ENCODE data around the gene FOXK1. TPM values are rescaled to one million over a fixed set of nuclear protein-coding genes. Genes with fewer than 3 reads are reported as not detected.

FOXK1 gene
- total and polyA plus RNA-seq, 9 of the 15 experiments (the other 6 are each of a cell fraction or from before 2014, with no cell fraction given): 0.32 to 45.5 (median 8.1) TPM

DNA sequence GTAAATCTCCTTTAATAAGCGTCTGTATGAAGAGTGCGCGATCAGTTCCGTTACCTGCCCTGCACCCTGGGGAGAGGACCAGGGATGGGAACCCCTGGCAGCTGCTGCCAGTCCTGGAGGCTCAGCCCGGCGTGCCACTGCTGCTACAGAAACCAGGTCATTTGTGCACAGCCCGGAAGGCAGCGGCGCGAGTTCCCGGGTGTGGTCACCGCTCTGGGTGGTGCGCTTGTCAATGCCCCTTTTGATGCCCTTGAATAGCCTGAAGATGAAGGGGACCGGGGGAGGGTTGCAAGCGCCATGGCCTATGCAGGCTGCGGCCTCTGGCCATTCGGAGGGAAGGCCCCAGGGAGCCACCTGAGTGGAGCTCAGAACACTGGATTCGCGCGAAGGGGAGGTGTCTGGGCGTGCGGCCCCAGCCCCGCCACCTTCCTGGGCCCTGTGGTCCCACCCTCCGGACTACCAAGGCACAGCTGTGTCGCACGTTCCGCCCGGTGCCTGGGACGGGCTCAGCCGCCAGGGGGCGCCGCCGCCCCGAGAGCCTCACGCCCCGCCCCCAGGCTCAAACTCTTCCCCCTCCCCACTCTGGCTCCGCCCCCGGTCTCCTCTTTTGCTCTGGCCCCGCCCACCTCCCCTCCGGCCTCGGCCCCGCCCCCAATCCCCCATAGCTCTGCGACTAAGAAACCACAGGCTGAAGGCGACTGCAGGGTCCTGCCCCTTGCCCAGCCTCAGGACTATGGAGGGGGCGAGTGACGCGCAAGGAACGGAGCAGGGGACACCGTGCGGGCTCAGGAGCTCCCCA, 109.8 kb downstream of the FOXK1 start (continued):
- TF ChIP-seq NR4A1 (CRISPR knock-in tag; IDR thresholded peaks at IDR 0.05) (no peak), NR4A1 (tag; IDR thresholded peaks at IDR 0.05) (no peak), ZNF12 (CRISPR knock-in tag; IDR thresholded peaks at IDR 0.05) (no peak), C11orf30 (IDR thresholded peaks at IDR 0.05; ENCODE audit: low read depth) (no peak), SIX5 (IDR thresholded peaks at IDR 0.05; ENCODE audit: borderline replicate concordance in 1 of 2, insufficient read depth in 1 of 2, low read depth in 1 of 2, low read length in 2 of 2) (no peak), NR2F6 (CRISPR knock-in tag; IDR thresholded peaks at IDR 0.05) (no peak), ZNF263 (CRISPR knock-in tag; IDR thresholded peaks at IDR 0.05; ENCODE audit: borderline replicate concordance) (no peak), ESRRA (IDR thresholded peaks at IDR 0.05; ENCODE audit: borderline replicate concordance, low read depth) (no peak), CREM (IDR thresholded peaks at IDR 0.05; ENCODE audit: low read depth) (0 out of 2 replicates have a peak, but pooled peaks have one; percentile 32), NELFE (IDR thresholded peaks at IDR 0.05; ENCODE audit: insufficient read depth, insufficient read length) (no peak), MYNN (IDR thresholded peaks at IDR 0.05) (no peak), MYNN (CRISPR knock-in tag; IDR thresholded peaks at IDR 0.05) (no peak), ZNF232 (CRISPR knock-in tag; IDR thresholded peaks at IDR 0.05) (no peak), RBFOX2 (IDR thresholded peaks at IDR 0.05; ENCODE audit: low read depth, low read length) (peak; percentile 17; the same call in 1 of the 2 replicates), ZBTB17 (CRISPR knock-in tag; IDR thresholded peaks at IDR 0.05) (no peak), ZBTB1 (CRISPR knock-in tag; IDR thresholded peaks at IDR 0.05; ENCODE audit: borderline replicate concordance, low read depth) (no peak), ZBTB8A (IDR thresholded peaks at IDR 0.05; ENCODE audit: partially characterized antibody) (no peak)
- TF ChIP-seq, protein P1, sequence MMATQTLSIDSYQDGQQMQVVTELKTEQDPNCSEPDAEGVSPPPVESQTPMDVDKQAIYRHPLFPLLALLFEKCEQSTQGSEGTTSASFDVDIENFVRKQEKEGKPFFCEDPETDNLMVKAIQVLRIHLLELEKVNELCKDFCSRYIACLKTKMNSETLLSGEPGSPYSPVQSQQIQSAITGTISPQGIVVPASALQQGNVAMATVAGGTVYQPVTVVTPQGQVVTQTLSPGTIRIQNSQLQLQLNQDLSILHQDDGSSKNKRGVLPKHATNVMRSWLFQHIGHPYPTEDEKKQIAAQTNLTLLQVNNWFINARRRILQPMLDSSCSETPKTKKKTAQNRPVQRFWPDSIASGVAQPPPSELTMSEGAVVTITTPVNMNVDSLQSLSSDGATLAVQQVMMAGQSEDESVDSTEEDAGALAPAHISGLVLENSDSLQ (IDR thresholded peaks at IDR 0.05): no peak
- TF ChIP-seq, protein P2, sequence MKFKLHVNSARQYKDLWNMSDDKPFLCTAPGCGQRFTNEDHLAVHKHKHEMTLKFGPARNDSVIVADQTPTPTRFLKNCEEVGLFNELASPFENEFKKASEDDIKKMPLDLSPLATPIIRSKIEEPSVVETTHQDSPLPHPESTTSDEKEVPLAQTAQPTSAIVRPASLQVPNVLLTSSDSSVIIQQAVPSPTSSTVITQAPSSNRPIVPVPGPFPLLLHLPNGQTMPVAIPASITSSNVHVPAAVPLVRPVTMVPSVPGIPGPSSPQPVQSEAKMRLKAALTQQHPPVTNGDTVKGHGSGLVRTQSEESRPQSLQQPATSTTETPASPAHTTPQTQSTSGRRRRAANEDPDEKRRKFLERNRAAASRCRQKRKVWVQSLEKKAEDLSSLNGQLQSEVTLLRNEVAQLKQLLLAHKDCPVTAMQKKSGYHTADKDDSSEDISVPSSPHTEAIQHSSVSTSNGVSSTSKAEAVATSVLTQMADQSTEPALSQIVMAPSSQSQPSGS (CRISPR knock-in tag; IDR thresholded peaks at IDR 0.05): no peak
- TF ChIP-seq, protein P3, sequence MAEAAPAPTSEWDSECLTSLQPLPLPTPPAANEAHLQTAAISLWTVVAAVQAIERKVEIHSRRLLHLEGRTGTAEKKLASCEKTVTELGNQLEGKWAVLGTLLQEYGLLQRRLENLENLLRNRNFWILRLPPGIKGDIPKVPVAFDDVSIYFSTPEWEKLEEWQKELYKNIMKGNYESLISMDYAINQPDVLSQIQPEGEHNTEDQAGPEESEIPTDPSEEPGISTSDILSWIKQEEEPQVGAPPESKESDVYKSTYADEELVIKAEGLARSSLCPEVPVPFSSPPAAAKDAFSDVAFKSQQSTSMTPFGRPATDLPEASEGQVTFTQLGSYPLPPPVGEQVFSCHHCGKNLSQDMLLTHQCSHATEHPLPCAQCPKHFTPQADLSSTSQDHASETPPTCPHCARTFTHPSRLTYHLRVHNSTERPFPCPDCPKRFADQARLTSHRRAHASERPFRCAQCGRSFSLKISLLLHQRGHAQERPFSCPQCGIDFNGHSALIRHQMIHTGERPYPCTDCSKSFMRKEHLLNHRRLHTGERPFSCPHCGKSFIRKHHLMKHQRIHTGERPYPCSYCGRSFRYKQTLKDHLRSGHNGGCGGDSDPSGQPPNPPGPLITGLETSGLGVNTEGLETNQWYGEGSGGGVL (CRISPR knock-in tag; IDR thresholded peaks at IDR 0.05): no peak
- TF ChIP-seq, protein P4, sequence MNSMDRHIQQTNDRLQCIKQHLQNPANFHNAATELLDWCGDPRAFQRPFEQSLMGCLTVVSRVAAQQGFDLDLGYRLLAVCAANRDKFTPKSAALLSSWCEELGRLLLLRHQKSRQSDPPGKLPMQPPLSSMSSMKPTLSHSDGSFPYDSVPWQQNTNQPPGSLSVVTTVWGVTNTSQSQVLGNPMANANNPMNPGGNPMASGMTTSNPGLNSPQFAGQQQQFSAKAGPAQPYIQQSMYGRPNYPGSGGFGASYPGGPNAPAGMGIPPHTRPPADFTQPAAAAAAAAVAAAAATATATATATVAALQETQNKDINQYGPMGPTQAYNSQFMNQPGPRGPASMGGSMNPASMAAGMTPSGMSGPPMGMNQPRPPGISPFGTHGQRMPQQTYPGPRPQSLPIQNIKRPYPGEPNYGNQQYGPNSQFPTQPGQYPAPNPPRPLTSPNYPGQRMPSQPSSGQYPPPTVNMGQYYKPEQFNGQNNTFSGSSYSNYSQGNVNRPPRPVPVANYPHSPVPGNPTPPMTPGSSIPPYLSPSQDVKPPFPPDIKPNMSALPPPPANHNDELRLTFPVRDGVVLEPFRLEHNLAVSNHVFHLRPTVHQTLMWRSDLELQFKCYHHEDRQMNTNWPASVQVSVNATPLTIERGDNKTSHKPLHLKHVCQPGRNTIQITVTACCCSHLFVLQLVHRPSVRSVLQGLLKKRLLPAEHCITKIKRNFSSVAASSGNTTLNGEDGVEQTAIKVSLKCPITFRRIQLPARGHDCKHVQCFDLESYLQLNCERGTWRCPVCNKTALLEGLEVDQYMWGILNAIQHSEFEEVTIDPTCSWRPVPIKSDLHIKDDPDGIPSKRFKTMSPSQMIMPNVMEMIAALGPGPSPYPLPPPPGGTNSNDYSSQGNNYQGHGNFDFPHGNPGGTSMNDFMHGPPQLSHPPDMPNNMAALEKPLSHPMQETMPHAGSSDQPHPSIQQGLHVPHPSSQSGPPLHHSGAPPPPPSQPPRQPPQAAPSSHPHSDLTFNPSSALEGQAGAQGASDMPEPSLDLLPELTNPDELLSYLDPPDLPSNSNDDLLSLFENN (IDR thresholded peaks at IDR 0.05; ENCODE audit: low read depth in 2 of 2, low read length in 2 of 2): no peak

Data from K562 (cell line).